NCI-H1436 (cell line): ENCODE results near the gene TFAP2B.

Source experiments
- DNase-seq: peaks from one replicate; lab custom pipeline; 2025; lab: John Stamatoyannopoulos, UW

Gene TFAP2B

GRCh38 chr6:50848989-50849795, 30.5 kb downstream of the TFAP2B start:
- no peak for DNase-seq

- DNase-seq: no peak
Observed at GRCh38 chr6:50849796-50850180, 31.1 kb downstream of the TFAP2B start.

- no peak for DNase-seq
Observed at GRCh38 chr6:50850223-50851048, 31.8 kb downstream of the TFAP2B start.

GRCh38 chr6:50851049-50851845, 32.6 kb downstream of the TFAP2B start:
- DNase-seq: no peak

- no peak for DNase-seq
Observed at GRCh38 chr6:50853939-50854338, 35.3 kb downstream of the TFAP2B start.

GRCh38 chr6:50861692-50862091, 43.0 kb downstream of the TFAP2B start:
- DNase-seq: no peak

- DNase-seq: no peak
Observed at GRCh38 chr6:50862176-50862575, 43.5 kb downstream of the TFAP2B start.

- DNase-seq: no peak
Observed at GRCh38 chr6:50864601-50865000, 45.9 kb downstream of the TFAP2B start.

GRCh38 chr6:50868466-50868865, 49.8 kb downstream of the TFAP2B start:
- DNase-seq: no peak

GRCh38 chr6:50873167-50873566, 54.5 kb downstream of the TFAP2B start:
- DNase-seq: no peak

GRCh38 chr6:50884364-50884763, 65.7 kb downstream of the TFAP2B start:
- no peak for DNase-seq

- DNase-seq: no peak
Observed at GRCh38 chr6:50887112-50887511, 68.4 kb downstream of the TFAP2B start.

GRCh38 chr6:50889497-50889896, 70.8 kb downstream of the TFAP2B start:
- no peak for DNase-seq

- no peak for DNase-seq
Observed at GRCh38 chr6:50889935-50890334, 71.3 kb downstream of the TFAP2B start.

GRCh38 chr6:50890579-50890978, 71.9 kb downstream of the TFAP2B start:
- no peak for DNase-seq

- no peak for DNase-seq
Observed at GRCh38 chr6:50891290-50891689, 72.6 kb downstream of the TFAP2B start.
